GM12874 (cell line): ENCODE results near the gene COL11A1.

Experiments used
- TF ChIP-seq, protein P1 (sequence below): IDR thresholded peaks from 2 replicates; pipeline ENCODE4 v1.5.1; 2011; ENCODE audit warnings: low read depth, mild to moderate bottlenecking, control low read depth, low read length, moderate library complexity; ENCODE audit not compliant: insufficient read depth

COL11A1 gene

GRCh38 chr1:102838016-102838415 lies 270.3 kb downstream of the COL11A1 start:
- TF ChIP-seq, protein P1, sequence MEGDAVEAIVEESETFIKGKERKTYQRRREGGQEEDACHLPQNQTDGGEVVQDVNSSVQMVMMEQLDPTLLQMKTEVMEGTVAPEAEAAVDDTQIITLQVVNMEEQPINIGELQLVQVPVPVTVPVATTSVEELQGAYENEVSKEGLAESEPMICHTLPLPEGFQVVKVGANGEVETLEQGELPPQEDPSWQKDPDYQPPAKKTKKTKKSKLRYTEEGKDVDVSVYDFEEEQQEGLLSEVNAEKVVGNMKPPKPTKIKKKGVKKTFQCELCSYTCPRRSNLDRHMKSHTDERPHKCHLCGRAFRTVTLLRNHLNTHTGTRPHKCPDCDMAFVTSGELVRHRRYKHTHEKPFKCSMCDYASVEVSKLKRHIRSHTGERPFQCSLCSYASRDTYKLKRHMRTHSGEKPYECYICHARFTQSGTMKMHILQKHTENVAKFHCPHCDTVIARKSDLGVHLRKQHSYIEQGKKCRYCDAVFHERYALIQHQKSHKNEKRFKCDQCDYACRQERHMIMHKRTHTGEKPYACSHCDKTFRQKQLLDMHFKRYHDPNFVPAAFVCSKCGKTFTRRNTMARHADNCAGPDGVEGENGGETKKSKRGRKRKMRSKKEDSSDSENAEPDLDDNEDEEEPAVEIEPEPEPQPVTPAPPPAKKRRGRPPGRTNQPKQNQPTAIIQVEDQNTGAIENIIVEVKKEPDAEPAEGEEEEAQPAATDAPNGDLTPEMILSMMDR: no peak

GRCh38 chr1:102837551-102837950 lies 270.8 kb downstream of the COL11A1 start:
- TF ChIP-seq, protein P1: no peak

DNA sequence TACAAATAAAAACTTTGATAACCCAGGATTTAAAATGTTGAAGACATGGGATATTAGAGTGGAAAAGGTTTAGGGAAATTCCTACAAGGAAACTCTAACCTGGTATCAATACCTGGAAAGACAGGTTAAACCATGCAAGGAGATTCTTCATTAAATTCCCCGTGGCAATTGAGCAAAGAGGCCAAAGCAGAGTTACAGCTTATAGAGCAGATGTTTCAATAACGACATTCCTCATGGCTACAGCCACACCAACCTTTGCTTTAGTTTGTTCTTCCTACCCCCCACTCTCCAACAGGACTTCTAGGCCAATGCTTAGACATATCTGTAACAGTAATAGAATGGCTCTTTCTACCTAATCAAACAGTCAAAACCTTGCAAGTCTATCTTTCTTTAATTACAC lies 271.3 kb downstream of the COL11A1 start:
- TF ChIP-seq, protein P1: no peak

- TF ChIP-seq, protein P1: no peak
Measured at GRCh38 chr1:102834688-102835320, 273.5 kb downstream of the COL11A1 start.

- TF ChIP-seq, protein P1: no peak
Measured at GRCh38 chr1:102833151-102833550, 275.2 kb downstream of the COL11A1 start.
